ENCODE measurements around the gene RAD21L1.

The RAD21L1 gene

DNA sequence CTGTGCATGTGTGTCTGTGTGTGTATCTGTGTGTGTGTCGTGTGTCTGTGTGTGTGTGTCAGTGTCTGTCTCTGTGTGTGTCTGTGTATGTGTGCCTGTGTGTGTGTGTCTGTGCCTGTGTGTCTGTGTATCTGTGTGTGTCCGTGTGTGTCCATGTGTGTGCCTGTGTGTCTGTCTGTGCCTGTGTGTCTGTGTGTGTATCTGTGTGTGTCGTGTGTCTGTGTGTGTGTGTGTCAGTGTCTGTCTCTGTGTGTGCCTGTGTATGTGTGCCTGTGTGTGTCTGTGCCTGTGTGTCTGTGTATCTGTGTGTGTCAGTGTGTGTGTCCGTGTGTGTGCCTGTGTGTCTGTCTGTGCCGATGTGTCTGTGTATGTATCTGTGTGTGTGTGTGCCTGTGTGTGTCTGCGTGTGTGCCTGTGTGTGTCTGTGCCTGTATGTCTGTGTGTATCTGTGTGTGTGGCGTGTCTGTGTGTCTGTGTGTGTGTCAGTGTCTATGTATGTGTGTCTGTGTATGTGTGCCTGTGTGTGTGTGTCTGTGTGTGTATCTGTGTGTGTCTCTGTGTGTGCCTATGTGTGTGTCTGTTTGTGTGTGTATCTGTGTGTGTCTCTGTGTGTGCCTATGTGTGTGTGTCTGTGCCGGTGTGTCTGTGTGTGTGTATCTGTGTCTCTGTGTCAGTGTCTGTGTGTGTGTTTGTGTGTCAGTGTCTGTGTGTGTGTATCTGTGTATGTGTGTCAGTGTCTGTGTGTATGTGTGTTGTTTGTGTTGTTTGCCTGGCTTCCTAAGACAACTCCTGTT lies 51.9 kb downstream of the RAD21L1 start:
- DNase-seq (ENCODE audit: low read depth, low spot score): no peak
- H3K4me3 ChIP-seq (ENCODE audit: low read depth, low read length): no peak overlapping the region
- ChIA-PET CTCF (no interaction called here), POLR2A (no interaction called here)
- TF ChIP-seq, protein P1, sequence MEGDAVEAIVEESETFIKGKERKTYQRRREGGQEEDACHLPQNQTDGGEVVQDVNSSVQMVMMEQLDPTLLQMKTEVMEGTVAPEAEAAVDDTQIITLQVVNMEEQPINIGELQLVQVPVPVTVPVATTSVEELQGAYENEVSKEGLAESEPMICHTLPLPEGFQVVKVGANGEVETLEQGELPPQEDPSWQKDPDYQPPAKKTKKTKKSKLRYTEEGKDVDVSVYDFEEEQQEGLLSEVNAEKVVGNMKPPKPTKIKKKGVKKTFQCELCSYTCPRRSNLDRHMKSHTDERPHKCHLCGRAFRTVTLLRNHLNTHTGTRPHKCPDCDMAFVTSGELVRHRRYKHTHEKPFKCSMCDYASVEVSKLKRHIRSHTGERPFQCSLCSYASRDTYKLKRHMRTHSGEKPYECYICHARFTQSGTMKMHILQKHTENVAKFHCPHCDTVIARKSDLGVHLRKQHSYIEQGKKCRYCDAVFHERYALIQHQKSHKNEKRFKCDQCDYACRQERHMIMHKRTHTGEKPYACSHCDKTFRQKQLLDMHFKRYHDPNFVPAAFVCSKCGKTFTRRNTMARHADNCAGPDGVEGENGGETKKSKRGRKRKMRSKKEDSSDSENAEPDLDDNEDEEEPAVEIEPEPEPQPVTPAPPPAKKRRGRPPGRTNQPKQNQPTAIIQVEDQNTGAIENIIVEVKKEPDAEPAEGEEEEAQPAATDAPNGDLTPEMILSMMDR (IDR thresholded peaks at IDR 0.05; ENCODE audit: insufficient read depth, low read length, missing control alignments): no peak

DNA sequence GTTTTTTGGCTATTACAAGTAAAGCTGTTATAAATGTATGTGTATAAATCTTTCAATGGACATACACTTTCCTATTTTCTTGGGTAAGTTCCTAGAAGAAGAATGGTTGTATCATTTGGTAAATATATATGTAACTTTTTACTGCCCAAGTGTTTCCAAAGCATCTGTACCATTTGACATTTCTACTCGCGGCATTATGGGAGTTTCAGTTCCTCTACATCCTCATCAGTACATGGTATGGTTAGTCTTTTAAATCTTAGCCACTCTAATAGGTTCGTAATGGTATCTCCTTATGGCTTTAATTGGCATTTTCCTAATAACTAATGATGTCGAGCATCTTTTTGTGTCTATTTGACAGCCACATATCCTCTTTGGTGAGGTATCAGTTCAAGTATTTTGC lies 53.1 kb downstream of the RAD21L1 start:
- POLR2A ChIA-PET: no interaction called here
- DNase-seq (ENCODE audit: low read depth, low spot score): no peak
- CTCF ChIA-PET: interaction anchor here (2.4 kb wide), 1 partner anchor 12 kb away, joined by 8 read pairs; no protein-coding TSS in a partner anchor
- TF ChIP-seq, protein P1 (IDR thresholded peaks at IDR 0.05; ENCODE audit: insufficient read depth, low read length, missing control alignments): no peak
- no peak overlapping the region for H3K4me3 ChIP-seq (ENCODE audit: low read depth, low read length)

DNA sequence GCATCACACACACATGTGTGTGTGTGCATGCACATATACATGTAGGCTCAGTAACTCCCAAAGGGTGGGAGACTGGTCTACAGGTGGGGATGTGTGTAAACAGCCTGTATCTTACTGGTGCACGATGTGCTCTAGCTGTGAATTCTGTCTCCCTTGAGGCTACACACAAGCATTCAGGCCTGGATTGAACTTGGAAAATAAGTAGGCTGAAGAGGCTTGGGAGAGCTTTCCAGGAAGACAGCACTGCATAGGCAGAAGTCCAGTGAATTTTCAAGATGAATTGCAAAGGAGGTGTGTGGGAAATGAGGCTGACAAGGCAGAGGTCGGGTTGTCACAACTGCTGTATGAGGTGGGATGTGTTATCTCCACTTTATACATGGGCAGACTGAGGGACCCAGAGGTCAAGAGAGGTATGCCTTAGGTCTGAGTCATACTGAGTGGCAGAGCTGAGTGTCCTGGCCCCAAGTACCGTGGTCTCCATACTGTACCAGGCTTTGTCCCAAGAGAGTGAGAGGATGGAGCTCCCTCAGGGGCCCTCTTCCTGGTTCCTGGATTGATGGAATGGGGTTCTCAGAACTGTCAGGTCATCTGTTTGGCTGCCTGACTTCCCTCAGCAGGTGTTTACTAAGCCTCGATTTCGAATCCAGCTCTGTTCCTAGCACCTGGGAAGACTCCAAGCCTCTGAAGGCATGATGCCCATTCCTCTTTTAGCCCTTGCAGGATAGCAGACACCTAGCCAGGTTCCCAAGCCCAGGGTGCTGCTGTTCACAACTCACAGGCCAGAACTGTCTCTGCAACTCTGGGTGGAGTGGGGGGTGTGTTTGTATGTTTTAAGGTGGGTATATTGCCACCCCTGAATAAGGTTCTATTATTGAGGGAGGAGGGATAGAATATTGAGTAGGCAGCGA lies 54.6 kb downstream of the RAD21L1 start:
- POLR2A ChIA-PET: no interaction called here
- no peak for DNase-seq (ENCODE audit: low read depth, low spot score)
- H3K4me3 ChIP-seq (ENCODE audit: low read depth, low read length): no peak overlapping the region
- TF ChIP-seq, protein P1 (IDR thresholded peaks at IDR 0.05; ENCODE audit: insufficient read depth, low read length, missing control alignments): no peak
- CTCF ChIA-PET: interaction anchor here (1.1 to 2.4 kb wide), 4 partner anchors 11 to 157 kb away, joined by 3 to 9 read pairs (median 6); partner anchors contain the start of gene SNPH

DNA sequence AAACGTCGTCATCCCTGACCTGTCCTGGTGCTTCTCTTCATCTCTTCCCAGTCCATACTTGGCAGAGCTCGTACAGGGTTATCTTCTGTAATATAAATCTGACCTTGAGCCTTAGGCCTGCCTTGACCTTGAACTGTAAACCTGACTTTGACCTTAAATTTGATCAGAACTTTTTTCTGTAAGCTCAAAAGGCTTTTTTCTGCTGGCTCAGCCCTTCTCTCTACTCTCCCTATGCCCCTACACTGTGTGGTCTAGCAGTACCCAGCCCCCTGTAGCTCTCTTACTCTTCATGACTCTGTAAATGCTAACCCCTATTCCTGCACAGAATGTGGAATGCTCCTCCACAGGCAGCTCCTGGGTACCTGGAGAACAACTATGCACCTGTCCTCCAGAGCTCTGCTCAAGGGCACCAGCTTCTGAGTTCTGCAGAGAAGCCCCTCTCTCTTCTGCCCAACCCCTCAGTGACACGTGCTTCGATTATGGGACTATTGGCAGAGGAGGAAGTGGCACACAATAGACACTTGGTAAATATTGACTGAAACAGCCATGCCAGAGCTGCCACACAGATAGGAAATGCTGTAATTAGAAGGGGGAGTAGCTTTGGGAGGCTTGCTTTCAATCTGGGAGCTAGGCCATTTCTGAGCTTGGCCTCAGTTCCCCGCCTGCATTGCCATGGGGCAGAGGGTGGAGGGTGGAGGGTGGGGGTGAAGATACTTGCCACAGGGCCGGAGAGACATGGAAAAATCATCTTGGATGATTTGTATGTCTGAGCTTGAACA lies 55.6 kb downstream of the RAD21L1 start:
- ChIA-PET POLR2A (interaction anchor here (1.2 kb wide), 1 partner anchor 10 kb away, joined by 3 read pairs; no protein-coding TSS in a partner anchor), CTCF (interaction anchor here (1.1 to 2.4 kb wide), 4 partner anchors 10 to 186 kb away, joined by 3 to 9 read pairs (median 6); partner anchors contain the start of gene NSFL1C)
- no peak for DNase-seq (ENCODE audit: low read depth, low spot score)
- H3K4me3 ChIP-seq (ENCODE audit: low read depth, low read length): no peak overlapping the region
- TF ChIP-seq, protein P1 (IDR thresholded peaks at IDR 0.05; ENCODE audit: insufficient read depth, low read length, missing control alignments): no peak

DNA sequence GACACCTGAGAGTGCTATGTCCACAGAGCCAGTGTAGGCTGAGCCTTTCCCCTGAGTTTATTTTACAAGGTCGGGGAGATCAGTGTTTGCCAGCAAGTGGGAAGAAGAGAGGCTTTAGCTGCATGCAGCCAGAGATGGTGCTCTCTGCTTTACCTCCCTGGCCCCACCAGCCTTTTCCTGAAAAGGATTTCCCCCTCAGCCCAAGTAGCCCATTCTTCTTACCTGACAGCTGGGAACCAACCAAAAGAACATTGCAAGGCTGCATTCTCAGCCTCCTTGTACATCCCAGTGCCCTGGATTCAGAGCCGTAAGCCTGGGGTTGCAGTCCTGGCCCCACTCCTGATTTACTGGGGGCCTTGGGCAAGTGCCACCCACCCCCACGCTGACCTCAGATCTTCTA lies 57.1 kb downstream of the RAD21L1 start:
- CTCF ChIA-PET: interaction anchor here (1.8 kb wide), 1 partner anchor 184 kb away, joined by 4 read pairs; the partner anchor contains the start of gene NSFL1C
- TF ChIP-seq, protein P1 (IDR thresholded peaks at IDR 0.05; ENCODE audit: insufficient read depth, low read length, missing control alignments): no peak
- no peak for DNase-seq (ENCODE audit: low read depth, low spot score)
- no peak overlapping the region for H3K4me3 ChIP-seq (ENCODE audit: low read depth, low read length)
- POLR2A ChIA-PET: no interaction called here

Data from AG04449 (cell line).